NB4 (cell line): Measurements from ENCODE around the gene TBC1D17.
A peak's percentile ranks its signal among the peaks of the same experiment; 100 is the strongest.

ENCODE experiments used
- DNase-seq: peaks from one replicate; pipeline ENCODE4 v3.0.0; 2010; ENCODE audit warnings: low read depth
- H3K4me3 ChIP-seq: one replicate; pipeline ENCODE4 v1.5.1; 2011; ENCODE audit warnings: mild to moderate bottlenecking, low read depth, low read length, moderate library complexity
- CTCF ChIP-seq: IDR thresholded peaks from one replicate; pipeline ENCODE4 v1.5.1; 2012; ENCODE audit warnings: low read depth, low read length
- MYC ChIP-seq: IDR thresholded peaks from 2 replicates; pipeline ENCODE4 v1.6.1; 2011; ENCODE audit warnings: low read depth, low read length
- POLR2A ChIP-seq: IDR thresholded peaks from 2 replicates; pipeline ENCODE4 v1.6.1; 2011; ENCODE audit warnings: mild to moderate bottlenecking; ENCODE audit not compliant: insufficient read length; ENCODE audit errors: extremely low read depth
- TF ChIP-seq, protein P1 (sequence below): IDR thresholded peaks from 2 replicates; pipeline ENCODE4 v1.6.1; 2011; ENCODE audit warnings: low read depth, low read length

The TBC1D17 gene

DNA sequence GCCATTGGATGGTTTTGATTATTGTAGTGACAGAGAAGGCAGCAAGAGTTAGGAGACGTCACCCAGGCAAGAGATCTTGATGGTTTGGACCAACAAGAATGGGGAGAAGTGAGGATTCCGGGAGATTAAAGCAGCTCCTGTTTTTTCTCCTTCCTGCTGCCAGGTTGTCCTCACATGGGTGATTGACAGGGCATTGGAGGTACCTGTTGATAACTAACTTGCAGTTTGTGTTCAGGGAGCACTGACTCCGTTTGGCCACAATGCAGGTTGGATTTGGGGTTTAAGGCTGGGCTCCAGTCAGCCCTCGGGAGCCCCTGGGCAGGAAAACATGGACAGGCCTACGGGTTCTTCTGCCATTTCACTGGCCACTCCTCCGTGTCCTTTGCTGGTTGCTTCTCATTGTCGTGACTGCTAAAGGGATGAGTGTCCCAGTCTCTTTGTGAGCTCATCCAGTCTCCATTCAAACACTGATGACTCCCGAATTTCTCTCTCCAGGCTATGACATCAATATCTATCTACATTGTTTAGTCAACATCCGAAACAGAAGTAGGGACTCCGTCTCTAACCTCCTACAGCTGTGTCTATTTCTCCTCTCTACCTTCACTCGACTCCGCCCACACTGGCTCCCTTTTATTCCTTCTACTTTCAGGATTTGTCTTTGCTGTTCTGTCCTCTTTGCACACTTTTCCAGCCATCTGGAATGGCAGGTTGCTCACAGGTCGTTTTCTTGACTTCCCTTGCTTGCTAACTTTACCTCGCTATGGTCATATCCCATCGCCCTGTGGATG lies 27.9 kb upstream of the TBC1D17 start:
- H3K4me3 ChIP-seq: no peak overlapping the region
- DNase-seq: no peak
- TF ChIP-seq, protein P1, sequence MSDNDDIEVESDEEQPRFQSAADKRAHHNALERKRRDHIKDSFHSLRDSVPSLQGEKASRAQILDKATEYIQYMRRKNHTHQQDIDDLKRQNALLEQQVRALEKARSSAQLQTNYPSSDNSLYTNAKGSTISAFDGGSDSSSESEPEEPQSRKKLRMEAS: no peak
- TF ChIP-seq CTCF (no peak), POLR2A (no peak), MYC (no peak)

GRCh38 chr19:49850221-49850486 lies 27.3 kb upstream of the TBC1D17 start:
- H3K4me3 ChIP-seq: peak overlapping the region; percentile 69
- no peak for TF ChIP-seq POLR2A
- no peak for TF ChIP-seq CTCF
- no peak for TF ChIP-seq MYC
- TF ChIP-seq, protein P1: no peak
- no peak for DNase-seq

DNA sequence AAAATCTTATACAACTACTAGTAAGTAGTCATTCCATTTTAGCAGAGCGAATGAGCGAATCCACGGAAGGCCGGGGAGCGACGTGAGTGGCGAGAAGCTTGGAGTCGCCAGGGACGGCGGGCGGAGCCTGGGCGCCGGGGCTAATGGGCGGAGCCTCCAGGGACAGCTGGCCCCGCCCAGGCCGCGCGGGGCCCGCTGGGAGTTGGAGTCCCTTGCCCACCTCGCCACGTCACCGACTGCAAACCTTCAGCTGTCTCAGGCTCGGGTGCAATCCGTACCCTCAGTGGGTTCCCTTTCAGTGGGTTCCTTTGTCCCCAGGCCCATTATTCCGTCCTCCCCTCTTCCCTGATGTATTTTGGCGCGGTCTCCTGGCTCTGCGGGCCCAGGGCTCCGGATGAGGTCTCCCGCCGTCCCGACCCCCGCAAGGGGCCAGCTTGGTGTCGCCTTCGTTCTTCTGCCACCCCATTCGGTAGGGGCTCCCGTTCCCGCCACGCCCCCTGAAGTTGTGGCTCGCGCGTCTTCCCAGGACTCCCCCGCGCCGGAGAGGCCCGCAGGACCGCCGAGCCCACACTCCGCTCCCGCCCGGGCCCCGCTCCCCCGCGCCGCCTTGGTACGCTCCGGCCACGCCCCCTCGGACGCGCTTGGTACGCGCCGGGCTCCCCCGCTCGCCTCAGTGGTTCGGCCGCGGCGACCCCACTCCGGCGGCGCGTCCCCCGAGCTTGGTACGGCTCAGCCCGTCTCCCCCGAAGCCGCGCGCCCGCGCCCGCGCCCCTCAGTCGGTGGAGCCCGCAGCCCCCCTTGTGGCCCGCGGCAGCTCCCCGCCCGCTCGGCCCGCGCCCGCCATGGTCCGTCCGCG lies 26.8 kb upstream of the TBC1D17 start, which contains the start of gene PTOV1:
Gene PTOV1, plus strand, starts transcription at position 673 of the 856 bp plus-strand sequence.
- peak within 1 kb of the TSS; percentile 69 for H3K4me3 ChIP-seq
- TF ChIP-seq POLR2A: peak; percentile 47
- TF ChIP-seq CTCF: no peak
- TF ChIP-seq, protein P1: peak; percentile 34; the same call in 1 of the 2 replicates
- TF ChIP-seq MYC: peak; percentile 14; the same call in 1 of the 2 replicates

DNA sequence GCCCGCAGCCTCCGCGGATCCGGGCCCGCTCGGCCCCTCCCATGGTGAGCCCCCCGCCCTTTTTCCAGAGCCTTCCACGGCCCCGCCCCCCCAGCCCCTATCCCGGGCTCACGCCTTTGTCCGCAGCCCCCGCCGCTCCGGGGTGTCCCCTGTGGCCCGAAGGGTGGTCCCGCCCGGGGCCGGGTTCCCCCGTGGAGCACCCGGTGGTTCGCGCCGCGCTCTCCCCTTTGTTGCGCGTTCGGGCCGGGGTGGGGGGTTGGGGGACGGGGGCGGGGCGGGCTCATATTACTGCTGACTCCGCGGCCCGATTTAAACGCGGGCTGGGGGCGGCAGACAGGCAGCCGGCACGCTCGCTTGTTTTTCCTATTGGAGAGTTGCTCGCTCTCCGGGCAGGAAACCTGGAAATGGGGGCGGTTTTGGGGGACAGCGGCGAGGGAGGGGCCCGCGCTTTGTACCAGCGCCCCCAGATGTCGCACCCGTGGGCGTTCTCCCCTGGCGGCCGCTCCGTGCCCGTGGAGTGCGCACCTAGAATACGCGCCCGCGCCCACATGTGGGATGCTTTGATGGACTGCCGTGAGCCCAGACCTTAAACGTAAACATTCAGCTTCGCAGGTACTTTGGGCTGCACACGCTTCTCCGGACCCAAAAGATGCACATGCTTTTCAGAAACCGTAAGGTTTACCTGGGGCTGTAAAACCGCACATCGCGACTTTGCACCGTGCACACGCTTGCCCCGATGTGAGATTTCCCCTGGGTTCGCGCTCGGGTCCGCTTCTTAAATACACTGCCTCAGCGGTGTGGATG lies 25.8 kb upstream of the TBC1D17 start:
- no peak for TF ChIP-seq MYC
- no peak for TF ChIP-seq POLR2A
- TF ChIP-seq, protein P1: no peak
- TF ChIP-seq CTCF: no peak
- DNase-seq: no peak
- peak overlapping the region; percentile 67 for H3K4me3 ChIP-seq

More for the DNA sequence above, 26.8 kb upstream of the TBC1D17 start, which contains the start of gene PTOV1:
- peak; percentile 92 for DNase-seq

DNA sequence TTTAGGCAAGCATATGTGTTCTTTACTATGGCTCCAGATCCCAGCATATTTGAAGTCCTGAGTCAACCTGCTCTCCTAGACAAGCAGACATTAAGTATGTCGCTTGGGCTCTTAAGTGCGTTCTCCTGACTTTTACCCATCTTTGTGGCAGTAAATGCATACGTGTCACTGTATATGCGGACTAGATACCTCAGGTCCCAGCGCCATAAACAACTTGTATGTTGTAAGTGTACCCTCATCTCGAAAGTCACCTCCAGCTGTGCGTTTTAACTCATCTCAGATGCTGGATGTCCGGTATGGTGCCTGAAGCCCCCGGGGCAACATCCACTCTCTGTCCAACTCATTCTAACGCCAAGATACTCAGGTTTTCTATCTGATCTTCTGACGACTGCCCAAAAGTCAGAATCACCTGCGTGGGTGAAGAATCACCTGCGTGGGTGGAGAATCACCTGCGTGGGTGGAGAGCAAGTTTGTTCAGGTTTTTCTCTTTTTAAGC lies 24.8 kb upstream of the TBC1D17 start:
- peak overlapping the region; percentile 67 for H3K4me3 ChIP-seq
- no peak for TF ChIP-seq CTCF
- TF ChIP-seq POLR2A: no peak
- TF ChIP-seq MYC: no peak
- DNase-seq: no peak
